Glomerular visceral epithelial cell (primary cell): ENCODE data around the gene CLEC4M.
"Not testable (repeated sequence)": the region's sequence is repeated elsewhere in the genome, so short reads cannot be mapped to it uniquely, and the experiment has no call there.

Source experiments
- DNase-seq: peaks from one replicate; pipeline ENCODE4 v3.0.0-alpha.2; 2016; ENCODE audit errors: extremely low spot score

CLEC4M gene

GRCh38 chr19:7773841-7774240, 10.8 kb downstream of the CLEC4M start:
- DNase-seq, result no peak

- DNase-seq, result no peak
Measured at GRCh38 chr19:7775761-7776160, 12.7 kb downstream of the CLEC4M start.

GRCh38 chr19:7778081-7778480, 15.0 kb downstream of the CLEC4M start:
- no peak for DNase-seq

- no peak for DNase-seq
Measured at GRCh38 chr19:7779631-7780486, 16.8 kb downstream of the CLEC4M start.

GRCh38 chr19:7781157-7781556, 18.1 kb downstream of the CLEC4M start:
- no peak for DNase-seq

DNA sequence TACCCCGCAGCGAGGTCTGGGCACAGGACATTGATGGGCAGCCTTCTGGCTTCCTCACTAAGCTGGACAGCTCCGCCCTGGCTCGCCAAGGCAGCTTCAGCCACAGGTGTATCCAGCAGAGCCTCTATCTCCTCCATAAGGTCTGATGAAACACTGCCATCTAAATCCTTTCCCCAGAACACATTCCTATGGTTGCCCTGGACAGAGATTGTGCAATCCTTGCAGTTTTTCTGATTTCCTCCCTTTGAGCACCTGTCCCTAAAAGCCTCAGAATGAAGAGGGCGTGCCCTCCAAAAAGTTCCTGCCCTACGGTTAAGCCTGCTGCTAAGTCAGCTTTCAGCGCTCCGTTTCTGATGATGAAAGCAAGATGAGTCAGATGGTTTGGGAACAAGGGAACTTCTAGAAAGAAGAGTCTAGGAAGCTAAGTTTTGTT, 21.0 kb downstream of the CLEC4M start:
- no peak for DNase-seq

- DNase-seq, result no peak
Measured at GRCh38 chr19:7784856-7785255, 21.8 kb downstream of the CLEC4M start.

DNA sequence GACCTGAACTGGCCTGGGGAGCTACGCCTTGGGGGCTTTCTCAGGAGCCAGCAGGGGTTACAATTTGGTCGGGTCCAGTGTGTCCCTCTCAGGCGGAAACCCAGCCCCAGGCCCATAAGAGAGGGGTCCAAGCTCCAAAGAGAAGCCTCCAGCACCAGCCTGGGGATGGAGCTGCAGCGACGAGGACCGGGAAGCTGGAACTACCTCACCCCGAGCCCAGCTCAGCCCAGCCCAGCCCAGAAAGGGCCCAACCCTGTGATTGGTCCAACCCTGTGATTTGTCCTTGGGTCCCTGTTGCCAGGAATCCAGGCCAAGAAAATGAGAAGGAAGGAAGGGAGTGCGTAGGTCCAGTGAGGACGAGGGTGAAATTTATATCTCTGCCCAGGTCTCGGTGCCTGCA, 24.1 kb downstream of the CLEC4M start:
- no peak for DNase-seq

- DNase-seq, result no peak
Measured at GRCh38 chr19:7787602-7788177, 24.6 kb downstream of the CLEC4M start.

DNA sequence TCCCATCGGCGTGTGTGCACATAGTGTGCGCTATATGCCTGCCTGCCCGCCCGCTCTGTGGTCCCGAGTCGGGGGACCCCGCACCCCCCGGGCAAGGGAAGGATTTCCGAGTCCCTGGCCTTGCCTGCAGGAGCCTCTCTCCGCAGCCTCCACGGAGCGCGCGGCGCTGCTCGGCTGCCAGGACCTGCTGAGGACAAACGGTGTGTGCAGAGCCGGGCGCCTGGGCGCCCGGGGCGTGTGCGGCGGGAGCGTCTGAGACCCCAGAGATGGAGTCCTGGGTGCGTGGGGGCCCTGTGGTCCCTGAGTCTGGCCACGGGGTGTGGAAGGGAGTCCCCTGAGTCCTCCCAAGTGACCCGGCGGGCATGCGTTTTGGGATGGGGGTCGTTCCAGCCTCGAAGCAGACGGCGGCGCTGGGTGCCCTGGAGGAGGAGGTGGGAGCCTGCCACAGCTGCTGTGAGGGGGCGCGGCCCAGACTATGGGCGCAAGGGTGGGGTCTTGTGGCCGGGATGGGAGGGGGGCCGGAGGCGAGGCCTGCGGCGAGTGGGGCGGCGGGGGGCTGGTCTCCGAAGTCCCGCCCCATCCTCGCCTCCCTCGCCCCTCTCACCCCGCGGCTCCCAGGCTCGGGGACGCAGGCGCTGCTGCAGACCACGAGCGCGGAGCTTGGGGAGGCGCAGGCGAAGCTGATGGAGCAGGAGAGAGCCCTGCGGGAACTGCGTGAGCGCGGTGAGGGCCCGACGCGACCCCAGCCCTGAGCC, 25.3 kb downstream of the CLEC4M start:
- DNase-seq, result no peak

- DNase-seq, result no peak
Measured at GRCh38 chr19:7788933-7789323, 25.9 kb downstream of the CLEC4M start.

- no peak for DNase-seq
Measured at GRCh38 chr19:7789447-7789846, 26.4 kb downstream of the CLEC4M start.

DNA sequence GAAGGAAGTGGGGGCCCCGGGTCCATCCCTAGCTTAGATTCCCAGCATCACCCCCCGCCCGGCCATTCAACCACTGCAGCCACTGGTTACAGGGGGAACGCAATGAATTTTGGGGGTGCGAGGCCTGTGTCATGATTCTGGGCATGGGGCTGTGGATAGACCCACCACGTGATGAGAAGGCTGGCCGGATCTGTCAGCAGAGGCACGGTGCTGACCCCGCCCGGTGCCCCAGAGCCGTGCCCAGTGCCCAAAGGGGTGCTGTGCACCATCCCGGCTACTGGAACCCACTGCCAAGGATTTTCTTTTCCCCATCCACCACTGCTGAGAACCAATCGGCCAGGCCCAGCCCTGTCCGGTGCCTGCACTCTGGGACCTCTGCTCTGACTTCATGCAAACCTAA, 27.4 kb downstream of the CLEC4M start:
- DNase-seq, result no peak

DNA sequence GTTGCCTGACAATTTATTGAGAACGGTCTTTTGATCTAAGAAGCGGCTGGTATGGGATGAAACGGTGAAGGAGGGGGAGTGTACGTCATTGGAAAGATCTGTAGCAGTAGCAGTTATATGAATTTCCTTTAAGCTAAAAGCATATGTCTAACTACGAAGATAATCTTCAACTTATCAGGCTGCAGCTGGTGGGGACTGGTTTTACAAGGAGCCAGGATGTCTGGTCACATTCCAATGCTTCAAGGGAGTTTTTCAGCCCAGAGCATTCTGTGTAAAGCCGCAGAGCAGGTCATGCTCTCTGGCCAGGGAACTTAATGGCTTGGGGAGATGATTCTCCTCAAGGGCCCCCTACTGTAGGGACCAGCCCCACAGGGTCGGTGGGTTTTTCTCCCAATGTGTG, 29.2 kb downstream of the CLEC4M start:
- peak; percentile 18 for DNase-seq

- DNase-seq, result not testable (repeated sequence)
Measured at GRCh38 chr19:7792701-7793100, 29.7 kb downstream of the CLEC4M start.

GRCh38 chr19:7793493-7793892, 30.4 kb downstream of the CLEC4M start:
- DNase-seq, result no peak

- DNase-seq, result no peak
Measured at GRCh38 chr19:7795555-7796161, 32.6 kb downstream of the CLEC4M start.

DNA sequence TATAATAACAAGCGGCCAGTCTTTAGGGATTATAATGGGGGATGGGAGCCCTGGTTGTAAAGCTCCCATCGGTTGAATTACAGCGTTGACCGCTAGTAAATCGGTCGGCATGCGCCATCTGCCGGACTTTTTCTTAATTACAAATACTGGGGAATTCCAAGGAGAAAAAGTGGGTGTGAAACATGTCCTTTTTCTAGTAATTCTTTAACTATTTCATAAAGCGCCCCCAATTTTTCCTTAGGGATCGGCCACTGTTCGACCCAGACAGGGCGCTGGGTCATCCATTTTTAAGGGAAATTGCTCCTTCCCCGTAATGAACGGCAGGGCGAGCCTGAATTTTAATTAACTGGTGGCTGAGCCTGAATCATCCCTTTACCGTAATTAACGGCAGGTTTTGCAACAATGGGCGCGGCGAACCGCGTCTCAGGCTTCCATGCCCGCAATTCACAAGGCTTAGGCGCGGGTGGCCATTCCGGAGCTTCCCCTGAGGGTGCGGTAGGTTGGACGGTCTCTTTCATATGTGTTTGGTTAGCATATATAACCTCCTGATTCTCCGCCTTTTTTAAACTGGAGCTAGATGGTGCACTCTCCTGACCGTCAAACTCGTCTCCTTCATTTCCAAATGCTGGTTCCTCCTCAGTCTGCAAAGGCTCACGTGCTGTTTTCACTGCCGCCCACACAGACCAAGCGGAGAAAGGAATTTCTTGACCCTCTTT, 36.8 kb downstream of the CLEC4M start:
- peak; percentile 69 for DNase-seq

- DNase-seq, result no peak
Measured at GRCh38 chr19:7801020-7801570, 38.1 kb downstream of the CLEC4M start.

- DNase-seq, result no peak
Measured at GRCh38 chr19:7806234-7806633, 43.2 kb downstream of the CLEC4M start.

GRCh38 chr19:7806876-7807275, 43.8 kb downstream of the CLEC4M start:
- no peak for DNase-seq
